Endodermal cell (in vitro differentiated cells): ENCODE data around the gene RNF212B. TPM values are rescaled to one million over a fixed set of nuclear protein-coding genes. Genes with fewer than 3 reads are reported as not detected.

Experiments
- DNase-seq: peaks from one replicate; pipeline ENCODE4 v3.0.0-alpha.2; 2017
- H3K27ac ChIP-seq: 2 replicates; pipeline ENCODE4 v1.5.1; 2013; ENCODE audit warnings: mild to moderate bottlenecking, low read depth, low read length, moderate library complexity
- H3K27me3 ChIP-seq: 2 replicates; pipeline ENCODE4 v1.6.1; 2013; ENCODE audit warnings: mild to moderate bottlenecking, low read length, moderate library complexity; ENCODE audit not compliant: insufficient read depth, control insufficient read depth, poor library complexity, severe bottlenecking
- H3K36me3 ChIP-seq: 2 replicates; pipeline ENCODE4 v1.7.0; 2013; ENCODE audit warnings: mild to moderate bottlenecking, low read length, moderate library complexity; ENCODE audit not compliant: control insufficient read depth, insufficient read depth
- H3K4me1 ChIP-seq: one replicate; pipeline ENCODE4 v1.7.0; 2013; ENCODE audit warnings: low read length; ENCODE audit not compliant: control insufficient read depth, insufficient read depth
- H3K4me3 ChIP-seq: 2 replicates; pipeline ENCODE4 v1.5.1; 2013; ENCODE audit warnings: mild to moderate bottlenecking, low read length, moderate library complexity
- H3K9ac ChIP-seq: 2 replicates; pipeline ENCODE4 v1.6.1; 2013; ENCODE audit warnings: mild to moderate bottlenecking, low read length, moderate library complexity; ENCODE audit not compliant: poor library complexity, severe bottlenecking; ENCODE audit errors: extremely low read depth
- H3K9me3 ChIP-seq: 2 replicates; pipeline ENCODE4 v1.6.1; 2013; ENCODE audit warnings: mild to moderate bottlenecking, low read length, moderate library complexity; ENCODE audit not compliant: control insufficient read depth
- H3K27ac Mint-ChIP-seq: 2 replicates; pipeline ENCODE4 v1.8.0; 2020; ENCODE audit warnings: mixed read lengths
- H3K27me3 Mint-ChIP-seq: 2 replicates; pipeline ENCODE4 v1.8.0; 2021; ENCODE audit warnings: mild to moderate bottlenecking, mixed read lengths; ENCODE audit not compliant: insufficient read depth
- H3K36me3 Mint-ChIP-seq: 2 replicates; pipeline ENCODE4 v1.8.0; 2020; ENCODE audit warnings: low read depth, mixed read lengths
- H3K4me1 Mint-ChIP-seq: 2 replicates; pipeline ENCODE4 v1.8.0; 2020; ENCODE audit warnings: mixed read lengths
- H3K4me3 Mint-ChIP-seq: 2 replicates; pipeline ENCODE4 v1.8.0; 2020; ENCODE audit warnings: mild to moderate bottlenecking, moderate library complexity, mixed read lengths
- H3K9me3 Mint-ChIP-seq: 2 replicates; pipeline ENCODE4 v1.8.0; 2020; ENCODE audit warnings: mild to moderate bottlenecking, mixed read lengths
- WGBS, 2 experiments: methylation state at CpG; one replicate each; pipeline versions ENCODE4 v1.1.5 to v1.1.7; 2013; ENCODE audit warnings: missing lambda C conversion rate in 2 of 2, mixed read lengths in 1 of 2; ENCODE audit not compliant: insufficient coverage in 1 of 2, insufficient read length in 1 of 2; 5-methylcytosine and 5-hydroxymethylcytosine counted together
- total RNA-seq, 2 donors: library from RNA; stranded (reverse); fragmentation: NEBNext Ultra II Directional in 1 of 2; extraction: Animal tissue kit (Norgen Biotek cat#: 25700) in 1 of 2; gene quantifications; 2 replicates in 1 of 2; 3 replicates in 1 of 2; pipeline ENCODE4 v1.2.1, GENCODE V29; 2021
- TF ChIP-seq, protein P1 (sequence below): fragments of 200-600 bp; sonication (generic); conservative IDR thresholded peaks from 2 replicates; pipeline ENCODE4 v1.5.0; 2021; ENCODE audit warnings: antibody characterized with exemption, mild to moderate bottlenecking

The RNF212B gene
- total RNA-seq, 2 donors from 2014 or later: not detected

DNA sequence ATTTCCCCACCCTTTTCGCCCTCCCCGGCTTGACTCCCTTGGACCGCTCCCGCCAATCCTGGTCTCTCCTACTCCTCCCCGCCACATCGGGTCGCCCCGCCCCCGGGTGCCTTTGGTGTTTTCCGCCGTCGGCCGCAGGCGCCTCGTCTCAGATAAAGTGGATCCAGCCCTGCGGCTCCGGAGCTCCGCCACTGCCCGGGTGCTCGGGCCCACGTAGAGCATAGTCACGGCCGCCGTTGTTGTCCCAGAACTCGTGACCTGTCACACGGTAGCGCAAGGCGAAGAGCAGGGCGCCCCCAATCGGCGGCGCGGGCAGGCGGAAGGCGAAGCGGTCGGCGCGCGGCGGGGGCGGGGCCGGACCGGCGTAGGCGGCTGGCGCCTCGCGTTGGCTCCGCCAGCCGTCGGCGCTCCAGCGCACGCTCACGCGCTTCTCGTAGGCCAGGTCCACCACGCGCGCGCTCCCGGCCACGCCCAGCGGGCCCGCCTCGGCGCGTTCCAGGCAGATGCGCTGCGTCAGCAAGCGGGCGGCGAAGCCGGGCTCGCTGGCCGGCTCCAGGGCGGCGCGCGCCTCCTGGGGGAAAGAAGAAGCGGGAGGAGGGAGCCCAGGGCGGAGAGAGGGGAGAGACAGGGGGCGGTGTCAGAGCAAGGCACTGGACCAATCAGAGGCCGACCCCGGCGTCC is 63.7 kb downstream of the RNF212B start:
- H3K4me3 ChIP-seq: peak overlapping the region; percentile 81
- H3K27ac ChIP-seq: peak overlapping the region; percentile 94
- DNase-seq: peak; percentile 99
- Mint-ChIP-seq H3K27me3 (peaks cover 34% of the 10 kb centered on the region), H3K36me3 (peaks cover 3% of the 10 kb centered on the region), H3K27ac (peak overlapping the region; percentile 96), H3K9me3 (no peaks in the 10 kb centered on the region), H3K4me3 (peak overlapping the region; percentile 74), H3K4me1 (peaks cover 11% of the 10 kb centered on the region)
- no peaks in the 10 kb centered on the region for H3K9me3 ChIP-seq
- H3K4me1 ChIP-seq: no peaks in the 10 kb centered on the region
- TF ChIP-seq, protein P1, sequence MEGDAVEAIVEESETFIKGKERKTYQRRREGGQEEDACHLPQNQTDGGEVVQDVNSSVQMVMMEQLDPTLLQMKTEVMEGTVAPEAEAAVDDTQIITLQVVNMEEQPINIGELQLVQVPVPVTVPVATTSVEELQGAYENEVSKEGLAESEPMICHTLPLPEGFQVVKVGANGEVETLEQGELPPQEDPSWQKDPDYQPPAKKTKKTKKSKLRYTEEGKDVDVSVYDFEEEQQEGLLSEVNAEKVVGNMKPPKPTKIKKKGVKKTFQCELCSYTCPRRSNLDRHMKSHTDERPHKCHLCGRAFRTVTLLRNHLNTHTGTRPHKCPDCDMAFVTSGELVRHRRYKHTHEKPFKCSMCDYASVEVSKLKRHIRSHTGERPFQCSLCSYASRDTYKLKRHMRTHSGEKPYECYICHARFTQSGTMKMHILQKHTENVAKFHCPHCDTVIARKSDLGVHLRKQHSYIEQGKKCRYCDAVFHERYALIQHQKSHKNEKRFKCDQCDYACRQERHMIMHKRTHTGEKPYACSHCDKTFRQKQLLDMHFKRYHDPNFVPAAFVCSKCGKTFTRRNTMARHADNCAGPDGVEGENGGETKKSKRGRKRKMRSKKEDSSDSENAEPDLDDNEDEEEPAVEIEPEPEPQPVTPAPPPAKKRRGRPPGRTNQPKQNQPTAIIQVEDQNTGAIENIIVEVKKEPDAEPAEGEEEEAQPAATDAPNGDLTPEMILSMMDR: peak; percentile 94
- peaks cover 6% of the 10 kb centered on the region for H3K36me3 ChIP-seq
- peaks cover 5% of the 10 kb centered on the region for H3K27me3 ChIP-seq
- H3K9ac ChIP-seq: peak overlapping the region; percentile 58
- 0% methylated on average over 9 to 87 of the region's 87 CpGs for WGBS, 2 experiments

DNA sequence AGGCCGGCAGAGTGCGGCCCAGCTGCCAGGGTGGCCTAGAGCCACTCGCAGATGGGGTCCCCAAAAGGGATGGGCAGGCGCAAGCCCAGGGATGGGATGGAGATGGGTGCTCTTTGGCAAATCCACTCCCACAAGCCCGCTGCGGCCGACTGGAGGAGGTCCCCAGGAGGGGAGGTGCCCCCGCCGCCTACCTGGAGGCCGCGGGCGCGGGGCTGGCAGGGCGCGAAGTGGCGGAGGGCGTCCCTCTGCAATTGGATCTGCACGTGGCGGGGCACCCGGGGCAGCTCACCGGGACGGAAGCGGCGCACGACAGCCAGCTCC is 64.2 kb downstream of the RNF212B start:
- Mint-ChIP-seq H3K27me3 (peaks cover 29% of the 10 kb centered on the region), H3K27ac (peak overlapping the region; percentile 70)

DNA sequence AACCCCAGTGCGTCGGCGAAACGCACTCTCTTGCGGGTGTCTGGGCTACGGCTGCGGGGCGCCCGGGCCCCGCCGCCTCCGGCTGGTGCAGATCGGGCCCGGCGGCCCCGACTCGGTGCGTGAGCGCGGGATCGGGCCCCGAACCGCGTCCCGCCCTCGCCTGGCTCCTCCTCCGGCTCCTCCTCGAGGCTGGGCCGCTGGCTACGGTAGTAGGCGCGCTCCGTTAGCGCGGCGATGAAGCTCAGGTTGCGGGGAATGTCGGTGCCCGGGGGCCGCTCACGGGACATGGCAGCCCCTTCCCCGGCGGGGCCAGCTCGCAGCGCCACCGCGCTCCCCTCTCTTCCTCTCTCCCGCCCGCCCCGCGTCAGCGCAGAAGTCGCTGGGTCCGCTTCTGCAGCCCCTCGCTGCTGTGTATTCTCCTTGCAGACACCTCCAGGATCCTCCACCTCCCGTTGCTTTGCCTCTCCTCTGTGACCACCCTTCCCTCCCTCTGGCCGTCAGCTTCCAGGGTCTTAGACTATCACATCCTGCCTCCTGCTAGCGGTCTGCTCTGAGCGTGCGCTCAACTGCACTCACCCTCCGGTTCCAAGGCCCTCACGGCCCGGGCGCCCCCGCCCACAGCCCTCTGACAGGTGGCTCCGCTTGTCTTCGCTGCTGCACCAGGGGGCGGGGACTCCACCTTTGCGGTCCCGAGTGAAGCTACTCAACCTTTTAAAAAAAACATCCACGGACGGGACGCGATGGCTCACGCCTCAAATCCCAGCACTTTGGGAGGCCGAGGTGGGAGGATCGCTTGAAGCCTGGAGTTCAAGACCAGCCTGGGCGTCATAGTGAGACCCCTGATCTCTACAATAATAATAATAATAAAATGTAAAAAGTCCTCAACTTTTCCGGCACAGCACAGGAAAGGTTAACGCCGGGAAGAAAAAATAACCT is 64.8 kb downstream of the RNF212B start, which contains the start of gene PPP1R3E:
Gene PPP1R3E, minus strand, starts transcription at position 570 of the 936 bp plus-strand sequence. Its CDS starts 283 bp downstream, at position 287.
- TF ChIP-seq, protein P1: no peak
- no peaks in the 10 kb centered on the region for H3K9me3 ChIP-seq
- no peaks in the 10 kb centered on the region for H3K9me3 Mint-ChIP-seq
- H3K27ac ChIP-seq: peak within 1 kb of the TSS; percentile 89
- H3K9ac ChIP-seq: peak within 1 kb of the TSS; percentile 46
- peak within 1 kb of the TSS; percentile 94 for H3K27ac Mint-ChIP-seq
- peaks cover 22% of the 10 kb centered on the region for H3K27me3 Mint-ChIP-seq
- peak; percentile 82 for DNase-seq
- peaks cover 5% of the 10 kb centered on the region for H3K27me3 ChIP-seq
- H3K36me3 ChIP-seq: peaks cover 6% of the 10 kb centered on the region
- H3K4me3 Mint-ChIP-seq: peak within 1 kb of the TSS; percentile 74
- 4 to 10% methylated on average over 22 to 80 of the region's 81 CpGs for WGBS, 2 experiments
- peaks cover under 1% of the 10 kb centered on the region for H3K4me1 ChIP-seq
- H3K36me3 Mint-ChIP-seq: peaks cover 3% of the 10 kb centered on the region
- peak within 1 kb of the TSS; percentile 81 for H3K4me3 ChIP-seq
- peaks cover 15% of the 10 kb centered on the region for H3K4me1 Mint-ChIP-seq

More for the DNA sequence above, 64.2 kb downstream of the RNF212B start:
- no peak for DNase-seq
- H3K36me3 ChIP-seq: peaks cover 6% of the 10 kb centered on the region
- Mint-ChIP-seq H3K4me3 (peak overlapping the region; percentile 74), H3K9me3 (no peaks in the 10 kb centered on the region), H3K4me1 (peaks cover 11% of the 10 kb centered on the region), H3K36me3 (peaks cover 3% of the 10 kb centered on the region)
- H3K27ac ChIP-seq: peak overlapping the region; percentile 89
- peaks cover 5% of the 10 kb centered on the region for H3K27me3 ChIP-seq
- WGBS, 2 experiments: 0 to 1% methylated on average over 15 to 25 of the region's 25 CpGs
- TF ChIP-seq, protein P1: no peak
- H3K9ac ChIP-seq: peak overlapping the region; percentile 46
- H3K4me3 ChIP-seq: peak overlapping the region; percentile 81
- H3K9me3 ChIP-seq: no peaks in the 10 kb centered on the region
- no peaks in the 10 kb centered on the region for H3K4me1 ChIP-seq
